Thoracic aorta (tissue), 2 donors: Measurements from ENCODE around the gene BRF1. TPM values are rescaled to one million over a fixed set of nuclear protein-coding genes. Genes with fewer than 3 reads are reported as not detected.

Source experiments
- ATAC-seq: fragments of 150-250 bp; one replicate; pipeline ENCODE4 v1.8.0; 2017; ENCODE audit warnings: low read depth; ENCODE audit not compliant: insufficient number of reproducible peaks, low FRiP score
- DNase-seq: peaks from one replicate; pipeline ENCODE4 v3.0.0-alpha.2; 2020; ENCODE audit warnings: low spot score
- H3K27ac ChIP-seq, 2 donors: fragments of 200-600 bp; sonication (generic); 1 replicate in 1 of 2; 2 replicates in 1 of 2; pipeline ENCODE4 v1.5.1; 2016; ENCODE audit warnings: mild to moderate bottlenecking in 2 of 2, moderate library complexity in 2 of 2
- H3K27me3 ChIP-seq: fragments of 200-600 bp; sonication (generic); replicated peaks from 2 replicates; pipeline ENCODE4 v1.6.0; 2016; ENCODE audit warnings: mild to moderate bottlenecking; ENCODE audit not compliant: insufficient read depth
- H3K36me3 ChIP-seq: fragments of 200-600 bp; sonication (generic); one replicate; pipeline ENCODE4 v1.5.1; 2016
- H3K4me1 ChIP-seq, 2 donors: fragments of 200-600 bp; sonication (generic); 1 replicate in 1 of 2; 2 replicates in 1 of 2; pipeline versions ENCODE4 v1.5.1 to v1.6.0; 2016; ENCODE audit warnings: low read depth in 2 of 2, mild to moderate bottlenecking in 1 of 2; ENCODE audit not compliant: control insufficient read depth in 1 of 2
- H3K4me3 ChIP-seq: fragments of 200-600 bp; sonication (generic); 2 replicates; pipeline ENCODE4 v1.5.1; 2016; ENCODE audit warnings: mild to moderate bottlenecking
- H3K9me3 ChIP-seq: fragments of 200-600 bp; sonication (generic); 2 replicates; pipeline ENCODE4 v1.5.1; 2016
- total RNA-seq, 2 donors: library from RNA; depleted of rRNA; stranded (reverse); fragments of >200 nt; gene quantifications; one replicate each; pipeline versions ENCODE4 v1.1.0 to v1.2.3, GENCODE V29; 2016
- TF ChIP-seq, protein P1 (sequence below): fragments of 200-600 bp; sonication (generic); IDR thresholded peaks from one replicate; pipeline ENCODE4 v1.5.1; 2019; ENCODE audit warnings: antibody characterized with exemption

Gene BRF1
- total RNA-seq, 2 donors from 2014 or later: 49.4 to 80.5 TPM

DNA sequence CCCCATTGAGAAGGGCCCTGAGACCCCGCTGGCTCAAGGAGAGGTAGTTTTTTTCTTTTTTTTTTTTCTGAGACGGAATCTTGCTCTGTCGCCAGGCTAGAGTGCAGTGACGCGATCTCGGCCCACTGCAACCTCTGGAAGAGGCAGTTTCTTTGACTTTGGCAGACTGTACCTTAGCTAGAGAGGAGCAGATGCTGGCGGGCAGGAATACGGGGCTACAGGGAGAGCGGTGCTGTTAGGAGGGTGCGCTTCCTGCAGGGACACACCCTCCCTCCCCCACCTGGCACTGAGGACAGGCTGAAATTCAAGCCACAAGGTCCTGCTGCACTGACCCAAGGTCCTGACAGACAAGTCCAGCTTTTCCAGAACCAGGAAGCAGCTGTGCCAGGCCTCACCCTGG is 87.4 kb downstream of the BRF1 start:
- H3K27ac ChIP-seq: no peak overlapping the region
- no peaks in the 10 kb centered on the region for H3K9me3 ChIP-seq
- no peak for DNase-seq
- H3K27me3 ChIP-seq: no peaks in the 10 kb centered on the region
- H3K4me1 ChIP-seq: no peaks in the 10 kb centered on the region
- TF ChIP-seq, protein P1, sequence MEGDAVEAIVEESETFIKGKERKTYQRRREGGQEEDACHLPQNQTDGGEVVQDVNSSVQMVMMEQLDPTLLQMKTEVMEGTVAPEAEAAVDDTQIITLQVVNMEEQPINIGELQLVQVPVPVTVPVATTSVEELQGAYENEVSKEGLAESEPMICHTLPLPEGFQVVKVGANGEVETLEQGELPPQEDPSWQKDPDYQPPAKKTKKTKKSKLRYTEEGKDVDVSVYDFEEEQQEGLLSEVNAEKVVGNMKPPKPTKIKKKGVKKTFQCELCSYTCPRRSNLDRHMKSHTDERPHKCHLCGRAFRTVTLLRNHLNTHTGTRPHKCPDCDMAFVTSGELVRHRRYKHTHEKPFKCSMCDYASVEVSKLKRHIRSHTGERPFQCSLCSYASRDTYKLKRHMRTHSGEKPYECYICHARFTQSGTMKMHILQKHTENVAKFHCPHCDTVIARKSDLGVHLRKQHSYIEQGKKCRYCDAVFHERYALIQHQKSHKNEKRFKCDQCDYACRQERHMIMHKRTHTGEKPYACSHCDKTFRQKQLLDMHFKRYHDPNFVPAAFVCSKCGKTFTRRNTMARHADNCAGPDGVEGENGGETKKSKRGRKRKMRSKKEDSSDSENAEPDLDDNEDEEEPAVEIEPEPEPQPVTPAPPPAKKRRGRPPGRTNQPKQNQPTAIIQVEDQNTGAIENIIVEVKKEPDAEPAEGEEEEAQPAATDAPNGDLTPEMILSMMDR: no peak
- ATAC-seq: no peak
- no peak overlapping the region for H3K4me3 ChIP-seq
- peaks cover 21% of the 10 kb centered on the region for H3K36me3 ChIP-seq

- Histone ChIP-seq H3K27me3 (no peaks in the 10 kb centered on the region), H3K4me1 (no peaks in the 10 kb centered on the region), H3K36me3 (peaks cover 21% of the 10 kb centered on the region), H3K27ac (no peak overlapping the region), H3K9me3 (no peaks in the 10 kb centered on the region), H3K4me3 (no peak overlapping the region)
- ATAC-seq (no peak), DNase-seq (no peak)
- TF ChIP-seq, protein P1: no peak
Observed at GRCh38 chr14:105212541-105213300, 88.1 kb downstream of the BRF1 start.

DNA sequence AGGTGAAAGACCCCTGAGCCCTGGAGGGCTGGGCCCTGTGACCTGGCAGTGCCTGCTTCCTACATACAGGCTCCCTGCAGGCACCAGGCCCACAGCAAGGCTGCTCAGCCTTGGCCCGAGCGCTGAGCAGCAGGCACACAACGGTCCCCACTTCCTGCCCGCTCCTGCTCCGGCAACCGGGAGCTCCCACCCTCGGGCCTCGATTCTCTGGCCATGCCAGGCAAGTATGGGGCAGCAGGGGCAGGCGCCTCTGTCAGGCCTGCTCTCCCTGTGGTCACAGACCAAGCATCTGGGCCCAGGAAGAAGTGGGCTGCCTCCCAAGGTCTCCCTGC is 89.1 kb downstream of the BRF1 start:
- Histone ChIP-seq H3K36me3 (peaks cover 13% of the 10 kb centered on the region), H3K4me1 (no peaks in the 10 kb centered on the region), H3K9me3 (no peaks in the 10 kb centered on the region), H3K27ac (no peak overlapping the region), H3K27me3 (no peaks in the 10 kb centered on the region), H3K4me3 (no peak overlapping the region)
- ATAC-seq (no peak), DNase-seq (no peak)
- TF ChIP-seq, protein P1: no peak

GRCh38 chr14:105211086-105211757 is 89.6 kb downstream of the BRF1 start:
- H3K27ac ChIP-seq: no peak overlapping the region
- no peak overlapping the region for H3K4me3 ChIP-seq
- H3K9me3 ChIP-seq: no peaks in the 10 kb centered on the region
- H3K27me3 ChIP-seq: no peaks in the 10 kb centered on the region
- TF ChIP-seq, protein P1: no peak
- H3K4me1 ChIP-seq: no peaks in the 10 kb centered on the region
- ATAC-seq: no peak
- no peak for DNase-seq
- H3K36me3 ChIP-seq: peaks cover 13% of the 10 kb centered on the region

- Histone ChIP-seq H3K36me3 (peaks cover 13% of the 10 kb centered on the region), H3K27ac (no peak overlapping the region), H3K9me3 (no peaks in the 10 kb centered on the region), H3K27me3 (no peaks in the 10 kb centered on the region), H3K4me3 (no peak overlapping the region), H3K4me1 (peaks cover 3 to 6% of the 10 kb centered on the region in 2 donors)
- ATAC-seq (no peak), DNase-seq (no peak)
- TF ChIP-seq, protein P1: no peak
Observed at GRCh38 chr14:105210266-105211025, 90.4 kb downstream of the BRF1 start.
